Stomach (tissue), 9 donors: ENCODE data around the gene RAB8A. TPM values are rescaled to one million over a fixed set of nuclear protein-coding genes. Genes with fewer than 3 reads are reported as not detected.

ENCODE experiments used
- DNase-seq, 2 donors: peaks; one replicate each; pipeline versions ENCODE4 v3.0.0 to v3.0.0-alpha.2; 2013 to 2019
- H3K27ac ChIP-seq, 5 donors: fragments of 200-600 bp in 4 of 5; sonication (generic) in 4 of 5; one replicate each; pipeline ENCODE4 v1.5.1; 2013 to 2019; ENCODE audit warnings: mild to moderate bottlenecking in 1 of 5, moderate library complexity in 1 of 5
- H3K27me3 ChIP-seq, 3 donors: fragments of 200-600 bp; sonication (generic); one replicate each; pipeline ENCODE4 v1.5.1; 2017 to 2019; ENCODE audit warnings: mixed run types in 1 of 3
- H3K36me3 ChIP-seq, 4 donors: fragments of 200-600 bp; sonication (generic); 1 replicate in 3 of 4; 2 replicates in 1 of 4; pipeline ENCODE4 v1.5.1; 2016 to 2019
- H3K4me1 ChIP-seq, 4 donors: fragments of 200-600 bp; sonication (generic); one replicate each; pipeline ENCODE4 v1.5.1; 2016 to 2019
- H3K4me3 ChIP-seq, 4 donors: fragments of 200-600 bp; sonication (generic) in 3 of 4; one replicate each; pipeline ENCODE4 v1.5.1; 2016 to 2019; ENCODE audit warnings: mild to moderate bottlenecking in 1 of 4
- H3K9me3 ChIP-seq, 4 donors: fragments of 200-600 bp; sonication (generic); one replicate each; pipeline ENCODE4 v1.5.1; 2016 to 2019
- EP300 ChIP-seq: sonication (generic); formaldehyde crosslinking; IDR thresholded peaks from one replicate; pipeline ENCODE4 v1.6.1; 2017; ENCODE audit warnings: antibody characterized with exemption
- POLR2A ChIP-seq, 4 donors: fragments of 450-650 bp; IDR thresholded peaks; one replicate each; pipeline ENCODE4 v1.6.1; 2016; ENCODE audit warnings: antibody characterized with exemption in 4 of 4, control low read depth in 2 of 4, mild to moderate bottlenecking in 1 of 4, moderate library complexity in 1 of 4
- POLR2AphosphoS5 ChIP-seq, 3 donors: sonication (generic); formaldehyde crosslinking; IDR thresholded peaks; one replicate each; pipeline ENCODE4 v1.6.1; 2016; ENCODE audit warnings: antibody characterized with exemption in 3 of 3
- WGBS, 5 donors: extraction: QIAGEN DNeasy Blood & Tissue Kit in 3 of 5; methylation state at CpG; one replicate each; pipeline versions ENCODE4 v1.1.5 to v1.1.7; 2013 to 2018; 5-methylcytosine and 5-hydroxymethylcytosine counted together
- intact Hi-C: fragments of 100-400 bp; cut with DNase I; formaldehyde crosslinking; loops from one replicate; pipeline ENCODE4 v1.15.1; 2023; ENCODE audit warnings: low total_unique reads
- polyA plus RNA-seq, 3 donors: library from polyadenylated mRNA; stranded (reverse); fragments of 200-250 nt; gene quantifications; one replicate each; pipeline ENCODE4 v1.2.3, GENCODE V29; 2013
- total RNA-seq, 5 donors: library from RNA; depleted of rRNA; stranded (reverse); fragments of >200 nt; gene quantifications; one replicate each; pipeline versions ENCODE4 v1.1.0 to v1.2.3, GENCODE V29; 2014 to 2016
- TF ChIP-seq, protein P1 (sequence below), 7 experiments: fragments of 450-650 bp in 4 of 7; fragments of 200-600 bp in 3 of 7; sonication (generic) in 3 of 7; IDR thresholded peaks; one replicate each; pipeline ENCODE4 v1.5.1; 2016 to 2019; ENCODE audit warnings: antibody characterized with exemption in 7 of 7, control low read depth in 2 of 7, mild to moderate bottlenecking in 1 of 7
- donor health status: healthy with polysubstance abuse.
- donor health status: Bipolar disorder and iron deficiency.
- donor health status: healthy.

Gene RAB8A
- total and polyA plus RNA-seq, 8 donors: 1.8 to 63.4 (median 31.8) TPM

DNA sequence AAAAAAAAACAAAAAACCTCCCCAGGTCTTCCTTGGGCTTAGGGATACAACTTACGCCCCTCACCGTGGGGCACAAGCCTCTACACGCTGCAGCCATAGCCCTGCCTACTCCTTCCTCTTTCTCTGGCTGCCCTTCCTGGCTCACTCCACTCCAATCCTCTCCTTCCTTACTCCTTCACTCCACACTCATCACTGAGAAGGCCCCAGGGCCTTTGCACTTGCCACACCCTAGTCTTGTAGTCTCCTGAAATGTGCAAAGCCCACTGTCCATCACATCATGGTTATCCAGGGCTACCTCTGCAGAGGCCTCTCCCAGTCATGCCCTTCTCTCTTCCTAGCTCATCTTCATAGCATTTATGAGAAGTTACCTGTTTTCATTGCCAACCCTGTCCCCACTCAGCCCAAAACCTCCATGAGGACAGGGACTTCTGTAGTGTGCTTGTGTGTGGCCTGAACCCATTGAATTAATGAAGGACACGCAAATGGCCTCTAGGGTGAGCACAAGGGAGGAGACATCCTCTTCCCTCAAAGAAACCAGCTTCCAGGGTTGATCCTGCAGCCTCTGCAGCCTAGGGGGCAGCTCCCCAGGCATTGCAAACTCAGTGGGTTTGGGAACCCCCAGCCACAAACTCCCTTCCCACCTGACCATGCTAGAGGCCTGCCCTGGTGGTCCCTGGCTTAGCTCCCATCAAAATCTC, 23.9 kb downstream of the RAB8A start:
- intact Hi-C loops: no loop called here
- 79 to 93% (median 89%) methylated on average over 4 of the region's 4 CpGs for WGBS, 5 donors

DNA sequence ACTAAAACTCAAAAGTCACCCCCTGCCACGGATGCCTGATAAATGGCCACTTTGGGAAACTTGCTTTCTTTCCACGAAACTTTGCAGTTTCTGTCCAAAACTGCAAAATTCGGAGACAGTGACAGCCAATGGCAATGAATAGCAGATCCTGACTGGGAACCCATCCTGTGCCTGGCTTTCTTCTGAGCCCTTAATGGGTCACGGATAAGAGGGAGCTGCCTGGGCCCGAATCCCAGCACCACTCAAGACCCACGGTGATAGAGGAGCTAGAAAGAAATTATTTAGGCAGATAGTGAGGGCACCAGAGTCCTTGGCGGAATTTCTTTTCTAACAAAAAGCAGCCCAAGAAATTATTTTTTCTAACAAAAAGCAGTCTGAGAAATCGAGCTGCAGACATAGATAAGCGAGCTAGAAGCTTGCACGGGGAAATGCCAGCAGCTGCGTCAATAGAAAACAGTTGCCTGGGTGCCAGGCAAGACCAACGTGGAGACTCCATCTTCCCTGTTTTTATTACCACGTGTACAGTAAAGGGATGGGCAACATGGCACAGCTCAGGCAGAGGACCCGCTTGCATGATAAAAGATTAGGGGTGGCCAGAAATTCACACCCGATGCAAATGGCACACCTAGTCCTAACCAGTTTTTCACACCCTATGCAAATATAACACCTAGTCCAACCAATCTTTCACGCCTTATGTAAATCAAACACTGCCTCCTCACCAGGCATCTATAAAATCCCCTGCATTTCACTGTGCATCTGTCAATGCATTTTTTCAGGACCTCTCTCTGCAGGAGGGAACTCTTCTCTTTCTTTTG, 24.7 kb downstream of the RAB8A start:
- no peak overlapping the region for H3K4me3 ChIP-seq
- 34 to 49% (median 40%) methylated on average over 16 of the region's 16 CpGs for WGBS, 5 donors
- peak in 1 of 2 donors; percentile 32 for DNase-seq
- peaks cover 23 to 34% (median 33%) of the 10 kb centered on the region in 4 donors for H3K36me3 ChIP-seq
- no peaks in the 10 kb centered on the region for H3K27me3 ChIP-seq
- TF ChIP-seq POLR2AphosphoS5 (IDR thresholded peaks at IDR 0.05): peak in 1 of 3 donors; percentile 29
- no peak for TF ChIP-seq POLR2A (IDR thresholded peaks at IDR 0.05)
- no peak overlapping the region for H3K27ac ChIP-seq
- peaks cover 0 to 9% (median 7%) of the 10 kb centered on the region in 4 donors for H3K4me1 ChIP-seq
- no peaks in the 10 kb centered on the region for H3K9me3 ChIP-seq
- intact Hi-C loops: no loop called here

More for the DNA sequence above, 23.9 kb downstream of the RAB8A start:
- peaks cover 30 to 42% (median 41%) of the 10 kb centered on the region in 4 donors for H3K36me3 ChIP-seq
- H3K4me1 ChIP-seq: peaks cover 0 to 9% (median 7%) of the 10 kb centered on the region in 4 donors
- H3K4me3 ChIP-seq: no peak overlapping the region
- H3K27ac ChIP-seq: no peak overlapping the region
- TF ChIP-seq, protein P1, sequence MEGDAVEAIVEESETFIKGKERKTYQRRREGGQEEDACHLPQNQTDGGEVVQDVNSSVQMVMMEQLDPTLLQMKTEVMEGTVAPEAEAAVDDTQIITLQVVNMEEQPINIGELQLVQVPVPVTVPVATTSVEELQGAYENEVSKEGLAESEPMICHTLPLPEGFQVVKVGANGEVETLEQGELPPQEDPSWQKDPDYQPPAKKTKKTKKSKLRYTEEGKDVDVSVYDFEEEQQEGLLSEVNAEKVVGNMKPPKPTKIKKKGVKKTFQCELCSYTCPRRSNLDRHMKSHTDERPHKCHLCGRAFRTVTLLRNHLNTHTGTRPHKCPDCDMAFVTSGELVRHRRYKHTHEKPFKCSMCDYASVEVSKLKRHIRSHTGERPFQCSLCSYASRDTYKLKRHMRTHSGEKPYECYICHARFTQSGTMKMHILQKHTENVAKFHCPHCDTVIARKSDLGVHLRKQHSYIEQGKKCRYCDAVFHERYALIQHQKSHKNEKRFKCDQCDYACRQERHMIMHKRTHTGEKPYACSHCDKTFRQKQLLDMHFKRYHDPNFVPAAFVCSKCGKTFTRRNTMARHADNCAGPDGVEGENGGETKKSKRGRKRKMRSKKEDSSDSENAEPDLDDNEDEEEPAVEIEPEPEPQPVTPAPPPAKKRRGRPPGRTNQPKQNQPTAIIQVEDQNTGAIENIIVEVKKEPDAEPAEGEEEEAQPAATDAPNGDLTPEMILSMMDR (IDR thresholded peaks at IDR 0.05): no peak
- TF ChIP-seq POLR2A (IDR thresholded peaks at IDR 0.05) (no peak), EP300 (no peak), POLR2AphosphoS5 (IDR thresholded peaks at IDR 0.05) (no peak)
- no peak for DNase-seq
- H3K27me3 ChIP-seq: no peaks in the 10 kb centered on the region
- H3K9me3 ChIP-seq: no peaks in the 10 kb centered on the region

DNA sequence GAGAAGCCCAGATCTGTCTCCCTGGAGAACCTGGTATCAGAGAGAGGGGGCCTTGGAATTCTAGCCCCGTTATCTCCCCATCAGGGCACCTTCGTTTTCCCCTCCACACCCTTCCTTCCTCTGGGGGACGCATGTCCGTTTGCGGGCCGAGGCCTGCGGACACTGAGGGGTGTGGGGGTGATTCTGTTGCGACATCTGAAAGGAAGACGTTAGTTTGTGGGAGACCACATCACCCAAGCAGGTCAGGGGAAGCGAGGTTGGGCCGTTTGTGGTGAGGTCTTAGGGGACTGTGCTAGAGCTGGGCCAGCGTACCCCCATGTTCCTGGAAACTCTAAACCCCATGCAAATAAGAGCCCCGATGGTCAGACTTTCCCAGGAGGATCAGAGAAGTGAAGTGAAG, 28.1 kb downstream of the RAB8A start:
- no peak for TF ChIP-seq POLR2A (IDR thresholded peaks at IDR 0.05)
- TF ChIP-seq, protein P1 (IDR thresholded peaks at IDR 0.05): no peak
- TF ChIP-seq EP300: no peak
- TF ChIP-seq POLR2AphosphoS5 (IDR thresholded peaks at IDR 0.05): no peak
- 57 to 76% (median 73%) methylated on average over 11 to 13 of the region's 13 CpGs for WGBS, 5 donors
- Histone ChIP-seq H3K9me3 (no peaks in the 10 kb centered on the region), H3K4me3 (no peak overlapping the region), H3K27me3 (peaks cover 0 to 10% (median 0%) of the 10 kb centered on the region in 3 donors), H3K36me3 (peaks cover 0 to under 1% (median 0%) of the 10 kb centered on the region in 4 donors), H3K4me1 (peaks cover 0 to 21% (median 15%) of the 10 kb centered on the region in 4 donors), H3K27ac (no peak overlapping the region)
- intact Hi-C loops: no loop called here
- DNase-seq: no peak

DNA sequence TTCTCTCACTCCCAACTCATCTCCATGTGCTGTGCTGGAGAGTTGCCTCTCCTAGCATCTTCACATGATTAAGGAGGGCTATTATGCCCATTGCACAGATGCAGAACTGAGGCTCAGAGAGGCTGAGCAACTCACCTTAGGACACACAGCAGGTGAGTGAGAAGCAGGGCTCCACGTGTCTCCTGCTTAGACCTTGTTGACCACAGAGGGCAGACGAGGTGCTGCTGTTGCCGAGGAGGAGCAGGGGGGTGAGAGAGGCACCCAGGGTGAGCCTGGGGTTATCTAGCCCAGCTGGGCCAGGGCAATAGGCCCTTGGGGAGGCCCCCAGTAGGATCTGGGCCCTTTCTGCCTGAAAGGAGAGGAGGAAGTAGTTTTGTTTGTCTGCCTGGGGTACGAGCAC, 29.4 kb downstream of the RAB8A start:
- intact Hi-C loops: no loop called here
- WGBS, 5 donors: 25 to 41% (median 36%) methylated on average over 2 to 4 of the region's 4 CpGs
- Histone ChIP-seq H3K27me3 (peaks cover 0 to 10% (median 0%) of the 10 kb centered on the region in 3 donors), H3K4me1 (peaks cover 0 to 32% (median 23%) of the 10 kb centered on the region in 4 donors), H3K36me3 (no peaks in the 10 kb centered on the region), H3K9me3 (no peaks in the 10 kb centered on the region), H3K4me3 (no peak overlapping the region), H3K27ac (peak overlapping the region in 1 of 5 donors; percentile 86)
- TF ChIP-seq POLR2A (IDR thresholded peaks at IDR 0.05): no peak
- TF ChIP-seq EP300: no peak
- TF ChIP-seq POLR2AphosphoS5 (IDR thresholded peaks at IDR 0.05): no peak
- TF ChIP-seq, protein P1 (IDR thresholded peaks at IDR 0.05): no peak
- DNase-seq: peak in 1 of 2 donors; percentile 32
